Gastrocnemius medialis (tissue), 4 donors: ENCODE measurements around the gene NDRG3.

Source experiments
- POLR2A ChIP-seq, 2 donors: fragments of 450-650 bp; IDR thresholded peaks; one replicate each; pipeline ENCODE4 v1.6.1; 2017; ENCODE audit warnings: antibody characterized with exemption in 2 of 2, mild to moderate bottlenecking in 2 of 2, moderate library complexity in 2 of 2
- TF ChIP-seq, protein P1 (sequence below), 5 experiments: fragments of 450-650 bp in 3 of 5; fragments of 200-600 bp in 2 of 5; sonication (generic) in 2 of 5; IDR thresholded peaks in 4 of 5; conservative IDR thresholded peaks in 1 of 5; 1 replicate in 4 of 5; 2 replicates in 1 of 5; pipeline ENCODE4 v1.5.1; 2016 to 2019; ENCODE audit warnings: antibody characterized with exemption in 5 of 5, mild to moderate bottlenecking in 3 of 5, moderate library complexity in 3 of 5

DNA sequence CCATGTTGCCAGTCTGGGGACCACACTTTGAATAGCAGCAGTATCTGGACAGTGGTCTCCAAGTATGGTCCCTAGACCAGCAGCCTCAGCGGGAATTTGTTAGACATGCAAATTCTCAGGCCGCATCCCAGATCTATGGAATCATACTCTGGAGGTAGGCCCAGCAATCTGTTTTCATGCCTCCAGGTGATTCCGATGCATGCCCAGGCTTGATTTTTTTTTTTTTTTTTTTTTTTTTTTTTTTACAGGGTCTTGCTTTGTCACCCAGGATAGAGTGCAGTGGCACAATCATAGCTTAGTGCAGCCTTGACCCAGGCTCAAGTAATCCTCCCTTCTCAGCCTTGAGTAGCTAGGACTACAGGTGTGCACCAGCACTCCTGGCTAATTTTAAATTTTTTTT lies 99.2 kb downstream of the NDRG3 start:
- TF ChIP-seq, protein P1, sequence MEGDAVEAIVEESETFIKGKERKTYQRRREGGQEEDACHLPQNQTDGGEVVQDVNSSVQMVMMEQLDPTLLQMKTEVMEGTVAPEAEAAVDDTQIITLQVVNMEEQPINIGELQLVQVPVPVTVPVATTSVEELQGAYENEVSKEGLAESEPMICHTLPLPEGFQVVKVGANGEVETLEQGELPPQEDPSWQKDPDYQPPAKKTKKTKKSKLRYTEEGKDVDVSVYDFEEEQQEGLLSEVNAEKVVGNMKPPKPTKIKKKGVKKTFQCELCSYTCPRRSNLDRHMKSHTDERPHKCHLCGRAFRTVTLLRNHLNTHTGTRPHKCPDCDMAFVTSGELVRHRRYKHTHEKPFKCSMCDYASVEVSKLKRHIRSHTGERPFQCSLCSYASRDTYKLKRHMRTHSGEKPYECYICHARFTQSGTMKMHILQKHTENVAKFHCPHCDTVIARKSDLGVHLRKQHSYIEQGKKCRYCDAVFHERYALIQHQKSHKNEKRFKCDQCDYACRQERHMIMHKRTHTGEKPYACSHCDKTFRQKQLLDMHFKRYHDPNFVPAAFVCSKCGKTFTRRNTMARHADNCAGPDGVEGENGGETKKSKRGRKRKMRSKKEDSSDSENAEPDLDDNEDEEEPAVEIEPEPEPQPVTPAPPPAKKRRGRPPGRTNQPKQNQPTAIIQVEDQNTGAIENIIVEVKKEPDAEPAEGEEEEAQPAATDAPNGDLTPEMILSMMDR (IDR thresholded peaks at IDR 0.05 in 4 of 5, conservative IDR thresholded peaks at IDR 0.05 in 1 of 5), result no peak
- no peak for TF ChIP-seq POLR2A (IDR thresholded peaks at IDR 0.05)
